SH-SY5Y (cell line): Measurements from ENCODE around the gene FLT3.

ENCODE experiments used
- GATA2 ChIP-seq: IDR thresholded peaks from 2 replicates; pipeline ENCODE4 v1.6.1; 2011; ENCODE audit warnings: mild to moderate bottlenecking, low read depth, low read length
- GATA3 ChIP-seq: IDR thresholded peaks from 2 replicates; pipeline ENCODE4 v1.6.1; 2011; ENCODE audit warnings: low read depth, mild to moderate bottlenecking, low read length, moderate library complexity

GRCh38 chr13:28026508-28026907, 73.9 kb downstream of the FLT3 start:
- TF ChIP-seq GATA2 (no peak), GATA3 (no peak)
